NCI-H526 (cell line): ENCODE measurements around the gene FAM76A.
"Not testable (repeated sequence)": the region's sequence is repeated elsewhere in the genome, so short reads cannot be mapped to it uniquely, and the experiment has no call there.

ENCODE experiments used
- DNase-seq, 2 experiments: peaks; one replicate each; lab custom pipeline; 2025; lab: John Stamatoyannopoulos, UW

The FAM76A gene

DNA sequence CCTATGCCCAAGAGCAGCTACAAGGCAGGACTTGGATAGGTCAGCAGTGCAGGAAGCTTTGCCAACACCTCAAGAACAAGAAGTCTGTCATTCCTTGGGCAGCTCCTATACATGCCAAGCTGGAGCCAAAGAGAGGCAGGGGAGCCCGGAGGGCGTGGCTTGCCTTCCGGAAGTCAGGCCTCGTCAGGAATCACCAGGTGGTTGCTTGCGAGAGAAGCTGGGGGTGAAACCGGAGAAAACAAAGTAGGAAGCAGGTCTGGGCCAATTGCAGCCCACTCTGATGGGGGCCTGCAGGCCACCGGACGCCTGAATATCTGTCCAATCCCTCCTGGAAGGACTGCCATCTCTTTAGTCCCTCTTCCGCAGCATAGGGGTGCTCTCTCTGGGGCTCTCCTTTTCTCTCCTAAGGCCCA, 794 bp upstream of the FAM76A start:
- DNase-seq = peak; percentile 70 to 80

DNA sequence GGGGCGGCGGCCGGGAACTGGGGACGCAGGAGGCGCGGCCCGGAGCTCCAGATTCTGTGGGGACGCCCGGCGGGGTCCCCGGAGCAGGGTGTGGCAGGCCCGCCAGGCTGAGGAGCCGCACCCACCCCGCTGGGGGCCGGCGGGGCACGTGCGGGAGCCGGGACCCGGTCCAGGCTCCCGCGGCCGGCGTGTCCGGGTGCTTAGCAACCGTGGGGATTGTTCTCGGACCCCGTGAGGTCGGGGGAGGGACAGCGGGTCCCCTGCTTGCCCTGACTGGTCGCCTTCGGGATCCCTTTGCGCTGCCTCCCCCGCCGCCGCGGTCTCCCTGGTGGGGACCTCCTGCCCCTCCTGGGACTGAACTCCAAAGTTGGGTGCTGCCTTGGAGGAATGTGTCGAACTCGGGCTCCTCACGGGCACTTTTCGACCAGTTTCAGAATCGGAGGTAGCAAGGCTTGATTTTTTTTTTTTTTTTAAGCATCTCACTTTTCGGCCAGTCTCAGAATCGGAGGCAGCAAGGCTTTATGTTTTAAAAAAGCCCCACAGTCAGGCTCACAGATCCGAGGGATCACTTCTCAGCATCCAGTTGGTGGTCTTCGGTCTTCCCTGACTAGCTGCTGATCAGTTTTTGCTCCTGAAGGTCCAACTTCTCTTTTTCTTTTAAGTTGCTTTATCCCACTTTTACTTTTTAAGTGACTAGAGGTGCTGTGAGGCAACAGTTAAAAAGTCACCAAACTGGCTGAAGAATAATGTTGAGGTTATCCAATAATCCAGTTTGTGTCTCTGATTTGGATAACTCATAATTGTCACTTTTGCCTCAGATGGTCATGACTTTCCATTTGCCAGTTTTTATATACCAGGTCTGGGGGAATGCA, 648 bp downstream of the FAM76A start:
- DNase-seq = peak; percentile 46 to 72

DNA sequence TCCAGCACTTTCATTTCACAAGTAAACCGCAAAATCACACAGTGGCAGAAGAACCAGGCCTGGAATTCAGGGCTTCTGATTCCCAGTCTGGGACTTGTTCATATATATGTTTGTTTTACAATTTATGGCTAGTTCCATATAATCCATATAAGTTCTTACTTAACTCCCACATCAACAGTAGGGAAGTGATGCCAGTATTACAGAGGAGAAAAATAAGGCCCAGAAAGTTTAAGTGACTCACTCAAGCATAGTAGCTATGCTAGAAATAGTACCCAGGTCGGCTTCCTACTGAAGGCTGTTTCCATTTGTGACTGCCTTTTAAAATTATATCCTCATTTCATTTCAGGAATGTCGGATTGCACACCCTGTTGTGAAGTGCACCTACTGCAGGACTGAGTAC, 1.4 kb downstream of the FAM76A start:
- no peak for DNase-seq

DNA sequence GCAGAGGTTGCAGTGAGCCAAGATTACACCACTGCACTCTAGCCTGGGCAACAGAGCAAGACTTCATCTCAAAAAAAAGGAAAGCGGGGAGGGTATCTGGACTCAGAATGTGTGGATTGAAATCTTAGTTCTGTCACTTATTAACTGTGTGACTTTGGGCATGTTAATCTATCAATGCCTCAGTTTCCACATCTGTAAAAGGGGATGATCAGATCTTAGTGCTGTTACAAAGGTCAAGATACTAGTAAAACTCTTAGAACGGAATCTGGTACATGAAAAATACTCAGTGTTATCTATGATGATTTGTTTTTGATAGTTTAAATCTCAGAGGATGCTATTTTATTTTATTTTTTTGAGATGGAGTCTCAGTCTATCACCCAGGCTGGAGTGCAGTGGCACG, 10.5 kb downstream of the FAM76A start:
- no peak for DNase-seq

DNA sequence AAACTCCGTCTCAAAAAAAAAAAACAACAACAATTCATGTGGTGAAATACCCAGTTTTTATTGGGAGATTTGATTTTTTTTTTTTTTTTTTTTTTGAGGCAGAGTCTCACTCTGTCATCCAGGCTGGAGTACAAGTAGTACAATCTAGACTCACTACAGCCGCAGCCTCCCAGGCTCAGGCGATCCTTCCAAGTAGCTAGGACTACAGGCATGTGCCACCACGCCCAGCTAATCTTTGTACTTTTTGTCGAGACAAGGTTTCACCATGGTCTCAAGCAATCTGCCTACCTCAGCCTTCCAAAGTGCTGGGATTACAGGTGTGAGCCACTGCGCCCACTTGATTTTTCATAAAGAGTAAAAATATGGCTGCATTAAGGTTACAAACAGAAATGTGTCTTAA, 15.4 kb downstream of the FAM76A start:
- DNase-seq = no peak

DNA sequence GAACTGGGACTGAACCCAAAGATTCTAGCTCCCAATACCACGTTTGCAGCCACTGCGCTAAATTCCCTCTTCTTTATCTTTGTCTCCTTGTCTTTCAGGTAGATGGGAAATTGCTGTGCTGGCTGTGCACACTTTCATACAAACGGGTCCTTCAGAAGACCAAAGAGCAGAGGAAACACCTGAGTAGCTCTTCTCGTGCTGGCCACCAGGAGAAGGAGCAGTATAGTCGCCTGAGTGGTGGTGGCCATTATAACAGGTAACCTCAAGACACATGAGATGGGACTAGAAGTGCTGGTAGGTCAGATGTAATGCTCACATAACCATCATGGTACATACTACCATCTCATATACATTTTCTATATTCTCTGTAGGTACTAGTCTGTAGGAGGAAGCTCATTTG, 18.8 kb downstream of the FAM76A start:
- no peak for DNase-seq

DNA sequence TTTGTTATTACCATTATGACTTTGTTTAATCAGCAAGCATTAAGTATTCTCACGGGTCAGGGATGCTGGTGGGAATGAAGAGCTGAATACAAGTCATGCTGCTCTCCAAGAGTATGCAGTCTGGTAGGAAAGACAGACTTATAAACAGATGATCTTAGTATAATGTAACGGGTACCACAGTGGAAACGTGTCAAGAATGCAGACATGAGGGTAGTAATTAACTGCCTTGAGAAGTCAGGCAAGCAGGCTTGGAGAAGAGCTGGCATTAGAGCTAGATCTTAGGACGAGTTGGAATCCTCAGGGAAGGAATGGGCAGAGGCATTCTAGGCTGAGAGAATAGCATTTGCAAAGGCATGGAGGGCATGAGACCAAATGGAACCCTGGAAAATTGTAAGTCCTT, 19.7 kb downstream of the FAM76A start:
- DNase-seq = no peak

DNA sequence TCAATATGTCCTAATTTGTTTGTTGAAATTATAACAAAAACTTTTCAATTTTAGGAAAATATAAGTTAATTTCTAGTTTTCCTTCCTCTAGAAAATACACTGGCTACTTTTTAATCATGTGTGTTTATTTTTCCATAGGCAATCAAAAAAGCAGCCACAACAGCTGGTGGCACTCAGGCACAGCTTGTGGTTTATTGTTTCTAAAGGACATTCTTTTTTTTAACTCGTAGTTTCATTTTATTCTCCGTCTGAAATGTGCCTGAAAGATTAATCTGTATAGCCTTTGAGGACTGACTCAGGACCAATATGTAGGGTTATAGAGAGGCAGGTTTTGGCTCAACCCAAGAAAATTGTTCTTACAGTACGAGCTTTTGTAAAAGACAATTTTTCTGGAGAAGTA, 26.6 kb downstream of the FAM76A start:
- no peak for DNase-seq

DNA sequence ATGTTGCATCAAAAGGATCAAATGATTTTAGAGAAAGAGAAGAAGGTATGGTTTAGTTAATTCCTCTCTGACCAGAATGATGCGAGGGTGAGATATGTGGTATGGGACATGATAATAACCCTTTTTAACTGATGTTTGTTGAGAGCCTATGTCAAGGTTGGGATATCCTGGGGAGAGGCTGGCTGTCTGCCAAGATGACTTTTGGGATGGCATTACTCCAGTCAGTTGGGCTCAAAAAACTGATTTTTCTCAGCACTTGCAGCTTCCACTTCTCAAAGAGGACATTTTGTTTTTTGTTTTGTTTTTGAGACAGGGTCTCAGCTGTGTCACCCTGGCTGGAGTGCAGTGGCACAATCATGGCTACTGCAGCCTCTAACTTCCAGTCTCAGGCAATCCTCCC, 29.5 kb downstream of the FAM76A start:
- DNase-seq = no peak

DNA sequence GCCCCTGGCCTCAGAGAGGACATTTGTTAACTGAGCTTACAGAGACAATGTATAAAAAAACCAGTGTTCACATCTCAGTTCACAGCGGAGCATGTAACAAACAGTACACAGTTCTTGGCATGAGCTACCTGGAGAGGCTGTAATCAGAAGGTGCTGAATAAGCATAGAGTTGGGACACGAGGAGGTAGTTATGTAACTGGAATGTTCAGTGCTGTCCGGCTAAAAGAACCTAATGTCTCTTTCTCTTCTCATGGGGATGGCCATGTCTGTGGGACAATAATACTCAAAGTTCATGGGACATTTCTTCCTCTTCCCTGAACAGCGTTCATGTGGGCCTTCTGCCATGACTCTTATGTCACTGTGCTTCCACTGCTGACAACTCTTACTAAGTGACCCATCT, 30.1 kb downstream of the FAM76A start:
- DNase-seq = no peak

DNA sequence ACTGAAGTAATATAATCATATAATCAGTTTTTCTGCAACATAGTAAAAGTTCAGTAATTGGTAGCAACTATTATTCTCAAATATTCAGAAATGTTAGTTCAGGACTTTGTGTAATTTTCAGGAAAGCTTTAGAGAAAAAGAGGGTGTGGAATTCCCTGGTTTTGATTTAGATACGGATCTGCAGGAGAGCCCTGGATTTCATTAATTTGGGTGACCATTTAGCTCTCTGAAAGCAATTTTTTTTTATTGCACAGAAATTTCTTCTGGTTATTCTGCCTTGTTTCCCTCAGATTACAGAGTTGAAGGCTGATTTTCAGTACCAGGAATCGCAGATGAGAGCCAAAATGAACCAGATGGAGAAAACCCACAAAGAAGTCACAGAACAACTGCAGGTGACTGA, 33.5 kb downstream of the FAM76A start:
- DNase-seq = no peak

DNA sequence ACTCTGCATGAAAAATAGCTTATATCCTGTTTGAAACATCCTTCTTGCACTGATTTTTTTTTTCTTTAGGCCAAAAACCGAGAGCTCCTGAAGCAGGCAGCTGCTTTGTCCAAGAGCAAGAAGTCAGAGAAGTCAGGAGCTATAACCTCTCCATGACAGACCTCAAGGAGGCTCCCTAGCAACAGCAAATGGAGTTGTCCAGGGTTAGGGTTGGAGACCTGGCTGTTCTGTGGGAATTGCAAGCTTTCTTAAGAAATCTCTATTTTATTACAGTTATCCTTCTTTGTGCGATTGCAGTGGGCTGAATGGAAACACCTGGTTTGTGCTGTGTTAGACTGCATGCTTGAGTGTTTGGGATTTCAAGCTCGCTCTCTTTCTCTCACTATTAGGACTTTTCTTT, 34.7 kb downstream of the FAM76A start:
- DNase-seq = peak in 1 of 2 experiments; percentile 2

DNA sequence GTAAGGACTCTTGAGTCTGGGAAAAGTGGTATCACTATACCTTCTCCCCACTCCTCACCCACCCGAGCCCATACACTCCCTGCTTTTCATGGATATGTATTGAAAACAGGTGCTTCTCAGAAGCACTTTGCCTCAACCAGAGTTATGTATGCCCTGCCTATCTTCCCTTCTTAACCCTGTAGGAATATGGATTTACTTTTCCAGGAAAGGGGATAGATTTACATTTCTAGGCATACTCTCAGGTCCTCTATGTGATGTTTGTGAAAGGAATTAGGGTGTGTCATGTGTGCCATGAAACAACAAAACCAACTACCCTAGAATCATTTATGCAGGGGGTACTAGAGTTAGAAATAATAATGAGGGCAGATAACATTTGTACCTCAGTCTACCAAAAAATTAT, 36.3 kb downstream of the FAM76A start:
- no peak for DNase-seq

DNA sequence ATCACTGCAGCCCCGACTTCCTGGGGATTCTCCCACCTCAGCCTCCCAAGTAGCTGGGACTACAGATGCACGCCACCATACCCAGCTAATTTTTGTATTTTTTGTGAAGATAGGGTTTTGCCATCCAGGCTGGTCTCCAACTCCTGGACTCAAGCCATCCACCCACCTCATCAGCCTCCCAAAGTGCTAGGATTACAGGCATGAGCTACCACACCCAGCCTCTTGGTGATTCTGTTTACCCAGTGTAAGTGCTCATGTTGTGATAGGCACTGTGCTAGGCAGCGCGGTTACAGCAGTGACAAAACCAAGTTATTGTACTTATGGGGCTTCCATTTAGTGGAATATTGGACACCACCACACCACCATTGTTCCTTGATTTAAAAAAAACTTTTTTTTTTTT, 37.6 kb downstream of the FAM76A start:
- no peak for DNase-seq

DNA sequence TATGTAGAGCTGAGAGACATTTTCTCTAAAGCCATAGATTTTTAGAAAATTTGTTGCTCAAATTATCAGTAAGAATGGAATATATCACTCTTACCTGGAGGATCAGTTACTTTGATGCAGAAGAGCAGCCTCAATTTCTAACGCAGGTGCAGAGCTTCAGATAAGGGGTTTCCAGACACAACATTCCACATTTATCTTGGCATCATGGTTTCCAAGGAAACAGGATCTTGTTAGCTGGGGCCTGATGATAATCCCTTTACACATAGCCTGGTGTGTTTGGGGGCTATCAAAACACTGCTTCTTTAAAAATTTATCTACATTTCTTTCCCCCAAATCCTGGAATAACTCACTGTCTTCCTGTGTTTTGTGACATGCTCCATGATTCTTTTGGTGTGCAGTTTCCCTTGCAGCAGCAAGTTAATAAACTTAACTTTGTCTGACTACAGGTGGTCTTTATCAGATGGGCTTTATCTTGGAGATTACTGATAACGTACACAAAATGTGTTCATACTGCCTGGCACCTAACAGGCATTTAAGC, 44.6 kb downstream of the FAM76A start:
- no peak for DNase-seq

DNA sequence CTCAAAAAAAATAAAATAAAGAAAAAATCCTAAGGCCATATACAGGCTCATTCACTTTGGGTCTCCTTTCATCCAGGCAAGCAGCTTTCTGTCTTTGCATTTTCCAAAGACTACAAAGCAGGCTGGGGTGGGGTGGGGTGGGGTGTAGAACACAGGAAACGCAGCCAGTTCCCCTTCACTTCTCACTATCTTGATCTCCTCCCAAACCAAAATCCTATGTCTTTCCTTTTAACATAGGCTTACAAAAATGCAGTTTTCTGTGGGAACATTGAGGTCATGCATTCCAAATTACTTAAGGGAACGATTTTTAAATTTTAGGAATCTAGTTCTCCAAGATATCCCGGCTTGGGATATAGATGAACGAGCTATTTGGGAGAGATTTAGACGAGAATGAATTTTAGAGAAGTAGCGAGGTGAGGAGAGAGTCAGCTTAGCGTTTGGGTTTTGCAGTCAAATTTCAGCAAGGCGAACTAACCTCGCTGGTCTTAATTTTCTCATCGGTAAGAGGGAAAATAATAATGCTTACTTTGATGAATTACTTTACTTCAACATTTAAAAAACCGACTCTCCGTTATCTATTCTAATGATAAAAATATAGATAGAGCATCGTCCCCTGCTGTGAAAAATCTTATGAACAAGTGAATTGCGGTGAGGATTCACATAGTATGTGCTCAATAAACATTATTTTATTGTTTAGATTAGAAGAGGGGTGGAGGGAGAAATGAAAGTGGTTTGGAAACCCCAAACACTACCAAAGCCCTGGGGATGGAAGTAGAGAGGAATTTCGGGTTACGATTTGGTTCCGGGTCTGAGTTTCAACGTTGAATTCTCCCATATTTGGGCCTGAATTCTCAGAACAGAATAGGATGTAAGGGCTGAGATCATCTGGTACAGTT, 46.5 kb downstream of the FAM76A start:
- DNase-seq = no peak

DNA sequence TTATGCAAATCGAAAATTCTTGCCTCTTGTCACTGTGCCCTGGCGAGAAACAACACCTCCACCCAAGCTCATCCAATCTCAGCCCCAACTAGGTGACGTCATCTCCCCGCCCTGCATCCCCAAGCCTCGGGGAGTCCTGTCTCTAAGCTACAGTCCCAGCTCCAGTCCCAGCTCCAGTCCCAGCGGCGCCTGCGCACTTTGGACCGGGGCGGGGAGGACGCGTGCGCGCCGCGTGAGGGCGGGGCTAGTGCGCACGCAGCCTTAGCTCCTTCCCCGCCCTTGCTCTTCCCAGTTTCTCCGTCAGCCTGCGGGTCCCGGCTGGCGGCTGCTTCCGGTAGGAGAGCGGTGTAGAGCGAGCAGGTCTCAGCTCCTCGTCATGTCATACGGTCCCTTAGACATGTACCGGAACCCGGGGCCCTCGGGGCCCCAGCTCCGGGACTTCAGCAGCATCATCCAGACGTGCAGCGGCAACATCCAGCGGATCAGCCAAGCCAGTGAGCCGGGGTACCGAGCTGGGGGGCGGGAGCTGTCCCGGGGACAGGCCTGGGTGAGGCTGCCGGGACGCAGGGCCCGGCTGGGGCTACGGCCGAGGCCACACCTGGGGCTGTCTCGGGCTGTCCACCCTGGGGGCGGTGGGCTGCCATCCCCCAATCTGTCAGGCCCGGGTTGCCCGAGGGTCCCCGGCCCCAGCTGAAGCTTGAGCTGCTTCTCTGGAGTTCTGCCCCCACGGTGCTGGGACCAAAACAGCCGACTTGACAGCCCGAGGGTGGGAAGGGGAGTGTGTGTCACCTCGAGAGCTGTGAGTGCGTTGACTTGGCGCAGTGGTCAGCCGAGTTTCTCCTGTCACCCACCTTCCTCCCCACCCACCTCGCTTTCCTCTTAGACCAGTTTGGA, 47.4 kb downstream of the FAM76A start, which contains the start of gene STX12:
Gene STX12, plus strand, starts transcription at position 288 of the 894 bp plus-strand sequence. Its CDS starts 89 bp downstream, at position 377.
- DNase-seq = peak; percentile 96 to 98

DNA sequence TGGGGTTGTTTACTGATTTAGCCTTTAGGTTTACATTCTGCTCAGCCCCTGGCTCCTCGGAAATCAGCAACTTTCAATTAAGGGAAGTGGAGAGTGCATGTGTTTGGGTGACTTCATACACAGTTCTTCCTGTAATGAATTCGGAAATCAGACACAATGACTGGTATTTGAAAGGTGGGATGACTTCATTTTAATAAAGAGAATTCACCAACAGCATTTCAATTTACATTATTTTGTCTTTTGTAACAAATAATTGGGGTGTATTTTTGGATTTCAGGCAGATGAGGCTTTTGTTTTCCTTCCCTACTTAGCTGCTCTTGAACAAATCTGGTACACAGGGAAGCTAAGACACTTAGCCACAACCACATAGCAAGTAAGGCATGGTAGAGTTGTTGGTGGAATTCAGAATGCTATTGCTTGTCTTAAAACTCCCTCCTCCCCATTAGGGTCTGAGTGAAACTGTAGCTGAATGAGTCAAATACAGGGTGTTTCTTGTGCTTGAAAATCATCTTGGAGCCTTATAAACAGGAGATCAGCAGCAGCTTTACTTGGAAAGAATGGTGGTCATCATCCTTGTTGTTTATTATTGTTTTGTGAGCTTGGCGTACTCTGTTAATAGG, 48.2 kb downstream of the FAM76A start:
- no peak for DNase-seq

DNA sequence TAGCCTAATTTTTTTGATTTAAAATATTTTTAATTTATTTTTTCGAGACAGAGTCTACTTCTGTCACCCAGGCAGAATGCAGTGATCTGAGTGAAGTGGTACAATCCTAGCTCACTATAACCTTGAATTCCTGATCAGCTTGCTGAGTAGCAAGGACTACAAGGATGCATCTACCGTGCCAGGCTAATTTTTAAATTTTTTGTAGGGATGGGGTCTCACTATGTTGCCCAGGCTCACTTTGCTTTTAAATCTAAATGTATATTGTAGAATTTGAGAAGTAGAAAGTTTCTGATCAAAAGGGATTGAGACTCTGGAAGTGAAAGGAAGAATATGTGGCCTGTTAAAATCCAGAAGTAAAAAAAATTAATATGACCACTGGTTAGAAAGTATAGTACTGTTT, 48.9 kb downstream of the FAM76A start:
- DNase-seq = no peak

DNA sequence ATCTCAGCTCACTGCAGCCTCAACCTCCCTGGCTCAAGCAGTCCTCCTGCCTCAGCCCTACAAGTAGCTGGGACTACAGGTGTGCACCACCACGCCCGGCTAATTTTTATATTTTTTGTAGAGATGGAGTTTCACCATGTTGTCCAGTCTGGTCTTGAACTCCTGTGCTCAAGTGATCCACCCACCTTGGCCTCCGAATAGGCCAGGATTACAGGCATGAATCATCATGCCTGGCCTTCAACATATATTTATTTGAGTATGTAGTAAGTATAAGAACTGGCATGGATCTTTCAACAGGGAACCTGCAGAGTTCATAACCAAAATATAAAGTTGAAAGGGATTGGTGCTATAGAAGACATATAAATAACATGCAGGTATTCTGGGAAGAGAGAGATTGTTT, 49.6 kb downstream of the FAM76A start:
- DNase-seq = not testable (repeated sequence)

DNA sequence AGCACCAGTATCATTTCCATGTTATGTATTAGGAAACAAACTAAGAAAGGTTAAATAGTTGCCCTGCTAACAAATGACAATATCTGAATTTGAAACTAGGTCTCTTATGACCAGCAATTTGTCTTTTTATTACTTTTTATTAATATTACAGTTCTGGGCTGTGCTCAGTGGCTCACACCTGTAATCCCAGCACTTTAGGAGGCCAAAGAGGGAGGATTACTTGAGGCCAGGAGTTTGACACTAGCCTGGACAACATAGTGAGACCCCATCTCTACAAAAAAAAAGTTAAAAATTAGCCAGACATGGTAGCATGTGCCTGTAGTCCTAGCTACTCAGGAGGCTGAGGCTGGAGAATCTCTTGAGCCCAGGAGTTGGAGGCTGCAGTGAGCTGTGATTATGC, 50.5 kb downstream of the FAM76A start:
- not testable (repeated sequence) for DNase-seq
